ENCODE results near the gene INTS13.

GRCh38 chr12:26870491-26871419, 67.0 kb downstream of the INTS13 start:
- TF ChIP-seq CTCF (IDR thresholded peaks at IDR 0.05 in 2 of 3, conservative IDR thresholded peaks at IDR 0.05 in 1 of 3; ENCODE audit: borderline replicate concordance in 1 of 3, insufficient read depth in 1 of 3, low read depth in 2 of 3, low read length in 2 of 3) (no peak), EZH2phosphoT487 (IDR thresholded peaks at IDR 0.05; ENCODE audit: borderline replicate concordance) (no peak), JUND (IDR thresholded peaks at IDR 0.05) (0 out of 2 replicates have a peak, but pooled peaks have one; percentile 35), RAD21 (IDR thresholded peaks at IDR 0.05; ENCODE audit: low read depth) (no peak), YY1 (IDR thresholded peaks at IDR 0.05; ENCODE audit: extremely low read depth, insufficient replicate concordance, low read depth, low read length) (no peak), EZH2 (IDR thresholded peaks at IDR 0.05) (no peak), POLR2A (IDR thresholded peaks at IDR 0.05; ENCODE audit: borderline replicate concordance, extremely low read depth, insufficient read depth, insufficient read length) (no peak), ZBTB33 (IDR thresholded peaks at IDR 0.05; ENCODE audit: extremely low read depth, insufficient replicate concordance, low read length) (no peak), REST (IDR thresholded peaks at IDR 0.05; ENCODE audit: low read depth) (no peak), POLR2AphosphoS5 (IDR thresholded peaks at IDR 0.05; ENCODE audit: low read depth, low read length) (no peak), SIN3A (IDR thresholded peaks at IDR 0.05; ENCODE audit: low read depth) (no peak), CEBPB (IDR thresholded peaks at IDR 0.05; ENCODE audit: low read depth) (peak; percentile 59; the same call in 1 of the 2 replicates), ZFX (IDR thresholded peaks at IDR 0.05) (no peak)
- TF ChIP-seq, protein P1, sequence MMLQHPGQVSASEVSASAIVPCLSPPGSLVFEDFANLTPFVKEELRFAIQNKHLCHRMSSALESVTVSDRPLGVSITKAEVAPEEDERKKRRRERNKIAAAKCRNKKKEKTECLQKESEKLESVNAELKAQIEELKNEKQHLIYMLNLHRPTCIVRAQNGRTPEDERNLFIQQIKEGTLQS (IDR thresholded peaks at IDR 0.05), result no peak
